Measurements from ENCODE around the gene DAB2IP. TPM values are rescaled to one million over a fixed set of nuclear protein-coding genes. Genes with fewer than 3 reads are reported as not detected.

DAB2IP gene
- total and polyA plus RNA-seq, 4 donors: 19.4 to 75.0 (median 28.7) TPM

DNA sequence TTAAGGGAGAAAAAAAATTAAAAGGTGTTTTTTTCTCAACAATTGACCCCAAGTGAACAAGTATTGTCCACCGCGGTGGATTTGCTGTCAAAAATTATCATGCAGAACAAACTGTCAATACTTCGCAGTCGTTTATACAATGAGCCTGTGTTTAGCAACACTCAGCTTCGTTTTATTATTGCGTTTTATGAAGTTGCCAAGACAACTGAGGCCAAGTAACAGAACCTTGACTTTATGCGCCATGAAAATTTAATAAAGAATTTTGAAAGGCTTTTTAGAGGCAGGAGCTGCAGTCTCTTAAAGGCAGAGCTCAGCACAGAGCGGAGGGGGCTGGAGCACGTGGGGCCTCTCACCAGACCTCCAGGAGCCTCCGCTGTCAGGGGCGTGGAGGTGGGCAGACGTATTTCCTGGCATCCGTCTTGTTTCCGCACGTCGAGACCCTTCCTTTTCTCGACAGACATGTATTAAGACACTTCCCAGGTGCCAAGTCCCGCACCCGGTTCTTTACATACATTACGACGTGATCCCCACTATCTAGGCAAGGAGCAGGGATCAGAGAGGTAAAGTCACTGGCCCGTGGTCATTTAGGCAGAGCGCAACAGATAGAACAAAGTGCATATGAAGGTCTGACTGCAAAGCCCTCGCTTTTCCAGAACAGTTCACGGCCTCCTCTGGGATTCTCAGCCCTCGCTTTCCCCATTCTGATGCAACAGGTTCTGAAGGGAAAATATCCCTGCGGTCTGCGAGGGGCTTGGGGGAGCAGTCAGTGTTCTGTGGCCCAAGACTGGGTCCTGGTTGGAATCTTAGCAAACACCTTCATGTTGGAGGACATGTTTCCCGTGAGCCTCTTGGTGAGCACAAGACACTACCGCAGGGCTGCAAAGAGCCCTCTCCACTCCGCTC is 164.4 kb downstream of the DAB2IP start:
- DNase-seq (peak in 2 of 3 donors; percentile 46 to 48), ATAC-seq (ENCODE audit: insufficient read depth, low FRiP score) (no peak)
- H3K27ac ChIP-seq (ENCODE audit: low read depth in 1 of 2, low read length in 1 of 2): no peak overlapping the region
- H3K9ac ChIP-seq (ENCODE audit: insufficient read depth in 1 of 2, low read length in 2 of 2): no peak overlapping the region
- peaks cover 0 to 15% (median 0%) of the 10 kb centered on the region in 5 donors for H3K4me1 ChIP-seq (ENCODE audit: control insufficient read depth in 5 of 5, insufficient read depth in 5 of 5, low read length in 5 of 5)
- no peak overlapping the region for H3K4me3 ChIP-seq
- no peak for TF ChIP-seq CTCF (IDR thresholded peaks at IDR 0.05; ENCODE audit: control extremely low read depth, extremely low read depth)
- 88 to 89% methylated on average over 31 of the region's 31 CpGs for WGBS, 2 donors
- peaks cover 0 to 10% (median 0%) of the 10 kb centered on the region in 3 donors for H3K27me3 ChIP-seq (ENCODE audit: control insufficient read depth in 3 of 3, insufficient read depth in 3 of 3, low read length in 2 of 3)
- H3K36me3 ChIP-seq (ENCODE audit: control insufficient read depth in 4 of 4, insufficient read depth in 4 of 4, low read length in 4 of 4): no peaks in the 10 kb centered on the region
- H3K9me3 ChIP-seq (ENCODE audit: control insufficient read depth in 4 of 4, insufficient read depth in 3 of 4, low read length in 3 of 4): no peaks in the 10 kb centered on the region

GRCh38 chr9:121816449-121816817 is 165.0 kb downstream of the DAB2IP start:
- TF ChIP-seq CTCF (IDR thresholded peaks at IDR 0.05; ENCODE audit: control extremely low read depth, extremely low read depth): no peak
- Histone ChIP-seq H3K9me3 (ENCODE audit: control insufficient read depth in 4 of 4, insufficient read depth in 3 of 4, low read length in 3 of 4) (no peaks in the 10 kb centered on the region), H3K27me3 (ENCODE audit: control insufficient read depth in 3 of 3, insufficient read depth in 3 of 3, low read length in 2 of 3) (peaks cover 0 to 10% (median 0%) of the 10 kb centered on the region in 3 donors), H3K9ac (ENCODE audit: insufficient read depth in 1 of 2, low read length in 2 of 2) (no peak overlapping the region), H3K27ac (ENCODE audit: low read depth in 1 of 2, low read length in 1 of 2) (no peak overlapping the region), H3K36me3 (ENCODE audit: control insufficient read depth in 4 of 4, insufficient read depth in 4 of 4, low read length in 4 of 4) (peaks cover 0 to 2% (median 0%) of the 10 kb centered on the region in 4 donors), H3K4me3 (no peak overlapping the region), H3K4me1 (ENCODE audit: control insufficient read depth in 5 of 5, insufficient read depth in 5 of 5, low read length in 5 of 5) (peaks cover 0 to 15% (median 0%) of the 10 kb centered on the region in 5 donors)
- ATAC-seq (ENCODE audit: insufficient read depth, low FRiP score) (no peak), DNase-seq (no peak)
- WGBS, 2 donors: 88 to 96% methylated on average over 23 of the region's 23 CpGs

DNA sequence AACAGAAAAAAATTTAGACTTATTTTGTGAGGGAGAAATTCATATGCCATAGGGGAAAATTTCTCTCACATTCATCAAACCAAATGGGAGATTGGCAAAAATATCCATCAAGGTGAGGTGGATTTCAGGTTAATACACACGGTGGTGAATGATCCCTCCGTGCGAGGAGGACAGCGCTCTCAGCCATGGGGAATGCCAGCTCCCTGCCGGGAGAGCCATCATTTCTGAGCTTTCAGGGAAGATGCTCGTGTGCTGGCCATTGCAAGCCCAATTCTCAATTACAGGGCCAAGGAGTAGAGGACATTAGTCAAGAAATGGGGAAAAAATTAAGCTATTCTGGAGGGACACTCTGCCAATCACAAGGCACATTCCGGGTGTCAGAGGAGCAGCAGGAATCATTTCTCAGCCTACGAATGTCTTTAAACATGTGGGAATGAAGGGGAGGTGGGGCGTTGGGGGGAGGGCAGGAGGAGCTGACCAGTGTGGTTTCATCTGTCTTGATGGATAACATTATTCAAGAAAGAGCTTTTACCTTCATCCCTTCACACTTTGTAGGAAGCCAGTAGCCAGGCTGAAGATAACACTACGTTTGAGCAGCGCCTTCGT is 165.5 kb downstream of the DAB2IP start:
- ATAC-seq (ENCODE audit: insufficient read depth, low FRiP score): no peak
- no peak for TF ChIP-seq CTCF (IDR thresholded peaks at IDR 0.05; ENCODE audit: control extremely low read depth, extremely low read depth)
- WGBS, 2 donors: 85 to 86% methylated on average over 12 of the region's 12 CpGs

More for the DNA sequence above, 165.5 kb downstream of the DAB2IP start:
- peaks cover 0 to 15% (median 0%) of the 10 kb centered on the region in 5 donors for H3K4me1 ChIP-seq (ENCODE audit: control insufficient read depth in 5 of 5, insufficient read depth in 5 of 5, low read length in 5 of 5)
- peaks cover 0 to 2% (median 0%) of the 10 kb centered on the region in 4 donors for H3K36me3 ChIP-seq (ENCODE audit: control insufficient read depth in 4 of 4, insufficient read depth in 4 of 4, low read length in 4 of 4)
- peaks cover 0 to 10% (median 0%) of the 10 kb centered on the region in 3 donors for H3K27me3 ChIP-seq (ENCODE audit: control insufficient read depth in 3 of 3, insufficient read depth in 3 of 3, low read length in 2 of 3)
- DNase-seq: no peak
- no peak overlapping the region for H3K4me3 ChIP-seq
- H3K9ac ChIP-seq (ENCODE audit: insufficient read depth in 1 of 2, low read length in 2 of 2): no peak overlapping the region
- H3K9me3 ChIP-seq (ENCODE audit: control insufficient read depth in 4 of 4, insufficient read depth in 3 of 4, low read length in 3 of 4): no peaks in the 10 kb centered on the region
- H3K27ac ChIP-seq (ENCODE audit: low read depth in 1 of 2, low read length in 1 of 2): no peak overlapping the region
